HT1080 (cell line): ENCODE results near the gene LYPD3. TPM values are rescaled to one million over a fixed set of nuclear protein-coding genes. Genes with fewer than 3 reads are reported as not detected.

Source experiments
- DNase-seq: peaks from one replicate; pipeline ENCODE4 v3.0.0-alpha.2; 2015; ENCODE audit warnings: low read depth
- total RNA-seq: library from RNA; depleted of rRNA; stranded (reverse); fragments of >200 nt; shearing (Covaris generic); gene quantifications from 2 replicates; pipeline ENCODE4 v1.2.3, GENCODE V29; 2014; rRNA removed

LYPD3 gene
- total RNA-seq, 1 experiment from 2014 or later, result not detected

- DNase-seq, result no peak
Measured at GRCh38 chr19:43435775-43436174, 29.6 kb downstream of the LYPD3 start.

GRCh38 chr19:43433689-43434088 is 31.7 kb downstream of the LYPD3 start:
- DNase-seq, result no peak

- DNase-seq, result no peak
Measured at GRCh38 chr19:43433358-43433673, 32.1 kb downstream of the LYPD3 start.

- no peak for DNase-seq
Measured at GRCh38 chr19:43430976-43431375, 34.4 kb downstream of the LYPD3 start.

GRCh38 chr19:43430142-43430710 is 35.2 kb downstream of the LYPD3 start:
- no peak for DNase-seq

- no peak for DNase-seq
Measured at GRCh38 chr19:43429395-43429794, 36.0 kb downstream of the LYPD3 start.

GRCh38 chr19:43425567-43426392 is 39.6 kb downstream of the LYPD3 start:
- no peak for DNase-seq

- DNase-seq, result no peak
Measured at GRCh38 chr19:43423779-43424178, 41.6 kb downstream of the LYPD3 start.

- DNase-seq, result no peak
Measured at GRCh38 chr19:43422689-43423066, 42.7 kb downstream of the LYPD3 start.

- DNase-seq, result no peak
Measured at GRCh38 chr19:43422000-43422688, 43.3 kb downstream of the LYPD3 start.

- DNase-seq, result no peak
Measured at GRCh38 chr19:43420954-43421353, 44.5 kb downstream of the LYPD3 start.

GRCh38 chr19:43416951-43417623 is 48.3 kb downstream of the LYPD3 start:
- no peak for DNase-seq

GRCh38 chr19:43414554-43414953 is 50.9 kb downstream of the LYPD3 start, which contains the start of gene TEX101:
Gene TEX101 (plus strand): TSS chr19:43414890. CDS start chr19:43415920, 1,030 bp downstream.
- DNase-seq, result no peak

- no peak for DNase-seq
Measured at GRCh38 chr19:43412441-43412840, 53.0 kb downstream of the LYPD3 start.

Other genes with a start within 250 kb of the LYPD3 start
- 0.14 and 0.40 TPM in 2 replicates for gene PSG9, start 196.1 kb downstream of the LYPD3 start, total RNA-seq
- gene CD177, start 111.9 kb downstream of the LYPD3 start, total RNA-seq, result not detected in 2 replicates
- not detected in 2 replicates for gene TEX101, start 50.7 kb downstream of the LYPD3 start, total RNA-seq
- 5.3 and 7.0 TPM in 2 replicates for gene PHLDB3, start 39.1 kb upstream of the LYPD3 start, total RNA-seq
- 30.5 and 31.1 TPM in 2 replicates for gene ETHE1, start 61.6 kb upstream of the LYPD3 start, total RNA-seq
- gene ZNF575, start 67.6 kb upstream of the LYPD3 start, total RNA-seq, result not detected in 2 replicates
- gene XRCC1, start 109.9 kb upstream of the LYPD3 start, total RNA-seq, result 24.3 and 32.5 TPM in 2 replicates
- 0.58 TPM in 1 of 2 replicates, not detected in the other for gene PINLYP, start 110.2 kb upstream of the LYPD3 start, total RNA-seq
- gene IRGQ, start 130.5 kb upstream of the LYPD3 start, total RNA-seq, result 7.1 and 12.4 TPM in 2 replicates
- gene ZNF576, start 131.0 kb upstream of the LYPD3 start, total RNA-seq, result 19.4 and 19.9 TPM in 2 replicates
- 0.03 TPM in 1 of 2 replicates, not detected in the other for gene SRRM5, start 146.5 kb upstream of the LYPD3 start, total RNA-seq
- 23.6 and 24.8 TPM in 2 replicates for gene ZNF428, start 154.0 kb upstream of the LYPD3 start, total RNA-seq
- gene CADM4, start 174.2 kb upstream of the LYPD3 start, total RNA-seq, result 1.3 and 1.5 TPM in 2 replicates
- gene PLAUR, start 204.6 kb upstream of the LYPD3 start, total RNA-seq, result 217 and 240 TPM in 2 replicates